PFSK-1 (cell line): Measurements from ENCODE around the gene C11orf71.

Experiments
- POLR2AphosphoS5 ChIP-seq: IDR thresholded peaks from 2 replicates; pipeline ENCODE4 v1.6.1; 2012; ENCODE audit warnings: low read depth, mild to moderate bottlenecking, control low read depth, low read length, moderate library complexity
- SIN3A ChIP-seq: IDR thresholded peaks from 2 replicates; pipeline ENCODE4 v1.6.1; 2012; ENCODE audit warnings: mild to moderate bottlenecking, low read length, moderate library complexity, borderline replicate concordance; ENCODE audit not compliant: insufficient read depth
- TF ChIP-seq, protein P1 (sequence below), 2 experiments: IDR thresholded peaks; 2 replicates each; pipeline versions ENCODE4 v1.6.1 to v1.8.0; 2011 to 2012; ENCODE audit warnings: low read depth in 2 of 2, low read length in 2 of 2, control low read depth in 1 of 2, inconsistent platforms in 1 of 2, mild to moderate bottlenecking in 1 of 2, moderate library complexity in 1 of 2; ENCODE audit not compliant: insufficient read depth in 1 of 2

C11orf71 gene

DNA sequence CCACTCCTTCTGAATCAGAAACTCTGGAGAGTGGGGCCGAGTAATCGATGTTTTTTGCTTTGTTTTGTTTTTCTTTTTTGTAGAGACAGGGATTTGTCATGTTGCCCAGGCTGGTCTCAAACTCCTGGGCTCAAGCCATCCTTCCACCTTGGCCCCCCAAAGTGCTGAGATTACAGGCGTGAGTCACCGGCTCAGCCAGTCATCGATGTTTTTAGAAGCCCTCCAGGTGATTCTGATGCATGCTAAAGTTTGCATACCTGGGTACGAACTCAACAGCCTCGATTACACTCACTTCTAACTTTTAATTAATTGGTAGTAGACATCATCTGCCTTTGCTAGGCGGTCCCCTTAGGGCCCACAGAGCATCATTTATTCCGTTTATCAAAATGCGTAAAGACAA lies 50.3 kb downstream of the C11orf71 start:
- TF ChIP-seq SIN3A (no peak), POLR2AphosphoS5 (no peak)
- TF ChIP-seq, protein P1, sequence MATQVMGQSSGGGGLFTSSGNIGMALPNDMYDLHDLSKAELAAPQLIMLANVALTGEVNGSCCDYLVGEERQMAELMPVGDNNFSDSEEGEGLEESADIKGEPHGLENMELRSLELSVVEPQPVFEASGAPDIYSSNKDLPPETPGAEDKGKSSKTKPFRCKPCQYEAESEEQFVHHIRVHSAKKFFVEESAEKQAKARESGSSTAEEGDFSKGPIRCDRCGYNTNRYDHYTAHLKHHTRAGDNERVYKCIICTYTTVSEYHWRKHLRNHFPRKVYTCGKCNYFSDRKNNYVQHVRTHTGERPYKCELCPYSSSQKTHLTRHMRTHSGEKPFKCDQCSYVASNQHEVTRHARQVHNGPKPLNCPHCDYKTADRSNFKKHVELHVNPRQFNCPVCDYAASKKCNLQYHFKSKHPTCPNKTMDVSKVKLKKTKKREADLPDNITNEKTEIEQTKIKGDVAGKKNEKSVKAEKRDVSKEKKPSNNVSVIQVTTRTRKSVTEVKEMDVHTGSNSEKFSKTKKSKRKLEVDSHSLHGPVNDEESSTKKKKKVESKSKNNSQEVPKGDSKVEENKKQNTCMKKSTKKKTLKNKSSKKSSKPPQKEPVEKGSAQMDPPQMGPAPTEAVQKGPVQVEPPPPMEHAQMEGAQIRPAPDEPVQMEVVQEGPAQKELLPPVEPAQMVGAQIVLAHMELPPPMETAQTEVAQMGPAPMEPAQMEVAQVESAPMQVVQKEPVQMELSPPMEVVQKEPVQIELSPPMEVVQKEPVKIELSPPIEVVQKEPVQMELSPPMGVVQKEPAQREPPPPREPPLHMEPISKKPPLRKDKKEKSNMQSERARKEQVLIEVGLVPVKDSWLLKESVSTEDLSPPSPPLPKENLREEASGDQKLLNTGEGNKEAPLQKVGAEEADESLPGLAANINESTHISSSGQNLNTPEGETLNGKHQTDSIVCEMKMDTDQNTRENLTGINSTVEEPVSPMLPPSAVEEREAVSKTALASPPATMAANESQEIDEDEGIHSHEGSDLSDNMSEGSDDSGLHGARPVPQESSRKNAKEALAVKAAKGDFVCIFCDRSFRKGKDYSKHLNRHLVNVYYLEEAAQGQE (IDR thresholded peaks at IDR 0.05; ENCODE audit: insufficient read depth in 1 of 2, low read depth in 2 of 2, low read length in 2 of 2) = no peak
